ENCODE measurements around the gene RHBDF1.

The RHBDF1 gene

GRCh38 chr16:91484-91883, 19.1 kb upstream of the RHBDF1 start:
- DNase-seq = no peak

- no peak for DNase-seq
Observed at GRCh38 chr16:89391-90302, 17.2 kb upstream of the RHBDF1 start.

- no peak for DNase-seq
Observed at GRCh38 chr16:88613-89012, 16.2 kb upstream of the RHBDF1 start.

GRCh38 chr16:86483-86952, 14.1 kb upstream of the RHBDF1 start:
- no peak for DNase-seq

GRCh38 chr16:85865-86264, 13.4 kb upstream of the RHBDF1 start:
- no peak for DNase-seq

GRCh38 chr16:85407-85782, 13.0 kb upstream of the RHBDF1 start:
- no peak for DNase-seq

GRCh38 chr16:84718-85406, 12.4 kb upstream of the RHBDF1 start:
- DNase-seq = peak; percentile 68

GRCh38 chr16:83781-84615, 11.6 kb upstream of the RHBDF1 start:
- peak; percentile 83 for DNase-seq

- no peak for DNase-seq
Observed at GRCh38 chr16:83060-83603, 10.7 kb upstream of the RHBDF1 start.

- no peak for DNase-seq
Observed at GRCh38 chr16:79151-80054, 7.0 kb upstream of the RHBDF1 start.

- DNase-seq = peak; percentile 50
Observed at GRCh38 chr16:78444-79150, 6.2 kb upstream of the RHBDF1 start.

GRCh38 chr16:77807-78443, 5.5 kb upstream of the RHBDF1 start, which contains the start of gene MPG:
TSS of gene MPG (plus strand) at chr16:78225. CDS start at chr16:78310, 85 bp downstream.
- peak; percentile 91 for DNase-seq

- DNase-seq = peak; percentile 77
Observed at GRCh38 chr16:77273-77806, 4.9 kb upstream of the RHBDF1 start.

GRCh38 chr16:76535-77272, 4.3 kb upstream of the RHBDF1 start:
- peak; percentile 83 for DNase-seq

GRCh38 chr16:75580-76501, 3.4 kb upstream of the RHBDF1 start:
- no peak for DNase-seq

GRCh38 chr16:74747-75334, 2.4 kb upstream of the RHBDF1 start:
- no peak for DNase-seq

- no peak for DNase-seq
Observed at GRCh38 chr16:74051-74746, 1.8 kb upstream of the RHBDF1 start.
